GM11168 (cell line): Measurements from ENCODE around the gene SMARCB1.

Experiments used
- in situ Hi-C: fragments of 300-500 bp; cut with MboI; formaldehyde crosslinking; loops from one replicate; pipeline ENCODE4 v1.12.0; 2022; ENCODE audit warnings: low sequenced_read_pairs; ENCODE audit not compliant: unreplicated experiment

The SMARCB1 gene

DNA sequence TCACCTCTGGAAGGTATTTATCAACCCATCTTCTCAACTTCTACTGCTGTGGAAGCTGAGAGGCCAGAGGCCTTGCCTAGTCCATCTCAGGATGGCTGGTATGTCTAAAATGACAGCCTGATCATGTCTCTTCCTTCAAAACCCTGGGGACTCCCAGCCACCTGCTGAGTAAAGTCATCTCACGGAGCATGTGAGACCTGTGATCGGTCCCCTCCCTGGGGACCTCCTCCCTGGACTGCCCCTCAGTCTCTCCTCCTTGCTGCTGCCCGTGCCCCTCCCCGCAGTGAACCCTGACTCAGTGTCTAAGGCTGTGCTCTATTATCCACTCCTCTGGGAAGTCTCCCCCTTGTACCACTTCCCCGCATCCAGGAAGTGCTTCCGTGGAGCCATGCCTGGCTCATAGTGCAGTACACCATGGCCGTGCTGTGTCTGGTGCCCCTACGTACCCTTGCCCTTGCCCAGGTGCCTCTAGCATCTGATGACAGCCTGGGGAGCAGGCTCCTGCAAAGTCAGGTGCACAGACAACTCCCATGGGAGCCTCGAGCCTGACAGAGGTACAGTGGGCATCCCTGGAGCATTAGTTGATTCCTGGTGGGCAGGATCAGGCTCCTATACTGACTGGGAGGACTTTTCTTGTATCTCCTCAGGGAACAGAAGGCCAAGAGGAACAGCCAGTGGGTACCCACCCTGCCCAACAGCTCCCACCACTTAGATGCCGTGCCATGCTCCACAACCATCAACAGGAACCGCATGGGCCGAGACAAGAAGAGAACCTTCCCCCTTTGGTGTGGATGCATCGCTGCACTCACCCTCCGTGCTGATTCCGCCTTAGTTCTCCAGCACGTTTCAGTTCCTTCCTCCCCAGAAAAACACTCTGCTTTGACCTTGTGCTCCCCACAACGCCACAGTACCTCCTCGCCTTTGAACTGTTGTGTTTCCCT is 13.8 kb downstream of the SMARCB1 start:
- in situ Hi-C loops: no loop called here

DNA sequence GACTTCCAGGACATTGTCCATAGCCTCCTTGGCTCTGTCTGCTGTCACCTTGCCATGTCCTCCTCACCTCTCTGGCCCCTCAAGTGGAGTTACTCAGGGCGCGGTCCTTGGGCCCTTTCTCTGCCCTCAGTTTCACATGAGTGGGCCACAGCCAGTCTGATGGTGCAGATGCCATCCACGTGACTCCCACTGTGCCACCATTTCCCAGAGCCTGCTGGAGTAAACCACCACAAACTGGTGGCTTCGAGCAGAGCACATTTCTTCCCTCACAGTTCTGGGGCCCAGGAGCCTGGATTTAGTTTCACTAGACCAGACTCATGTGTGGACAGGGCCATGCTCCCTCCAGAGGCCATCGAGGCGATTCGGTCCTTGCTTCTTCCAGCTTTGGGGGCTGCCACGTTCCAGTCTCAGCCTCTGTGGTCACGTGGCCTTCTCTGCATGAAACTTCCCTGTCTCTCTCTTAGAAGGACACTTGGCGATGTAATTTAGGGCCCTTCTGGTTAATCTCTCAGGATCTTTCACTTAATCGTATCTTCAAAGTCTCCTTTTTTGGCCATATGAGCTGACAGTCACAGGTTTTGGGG is 14.6 kb downstream of the SMARCB1 start:
- in situ Hi-C loops: no loop called here

DNA sequence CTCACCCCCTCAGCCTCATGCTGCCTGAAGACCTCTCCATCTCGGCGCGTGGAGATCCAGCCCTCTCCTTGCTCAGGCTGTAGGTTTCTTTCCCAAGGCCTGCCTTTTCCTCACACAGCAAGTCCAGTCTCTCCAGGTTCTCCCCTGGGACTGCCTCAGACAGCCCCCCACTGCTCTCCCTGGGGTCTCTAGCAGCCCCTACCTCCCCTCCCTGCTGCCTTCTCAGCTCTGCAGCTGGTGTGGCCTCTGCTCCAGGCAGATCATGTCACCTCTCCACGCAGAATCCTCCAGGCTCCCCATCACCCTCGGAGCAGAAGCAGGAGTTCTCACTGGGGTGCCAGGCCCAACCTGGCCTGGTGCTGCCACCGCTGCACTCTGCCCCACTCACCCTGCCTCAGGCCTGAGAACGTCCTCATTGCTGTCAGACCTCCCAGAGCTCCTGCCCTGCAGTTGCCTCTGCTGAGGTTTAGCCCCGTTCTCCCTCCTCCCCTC is 15.2 kb downstream of the SMARCB1 start:
- in situ Hi-C loops: no loop called here

DNA sequence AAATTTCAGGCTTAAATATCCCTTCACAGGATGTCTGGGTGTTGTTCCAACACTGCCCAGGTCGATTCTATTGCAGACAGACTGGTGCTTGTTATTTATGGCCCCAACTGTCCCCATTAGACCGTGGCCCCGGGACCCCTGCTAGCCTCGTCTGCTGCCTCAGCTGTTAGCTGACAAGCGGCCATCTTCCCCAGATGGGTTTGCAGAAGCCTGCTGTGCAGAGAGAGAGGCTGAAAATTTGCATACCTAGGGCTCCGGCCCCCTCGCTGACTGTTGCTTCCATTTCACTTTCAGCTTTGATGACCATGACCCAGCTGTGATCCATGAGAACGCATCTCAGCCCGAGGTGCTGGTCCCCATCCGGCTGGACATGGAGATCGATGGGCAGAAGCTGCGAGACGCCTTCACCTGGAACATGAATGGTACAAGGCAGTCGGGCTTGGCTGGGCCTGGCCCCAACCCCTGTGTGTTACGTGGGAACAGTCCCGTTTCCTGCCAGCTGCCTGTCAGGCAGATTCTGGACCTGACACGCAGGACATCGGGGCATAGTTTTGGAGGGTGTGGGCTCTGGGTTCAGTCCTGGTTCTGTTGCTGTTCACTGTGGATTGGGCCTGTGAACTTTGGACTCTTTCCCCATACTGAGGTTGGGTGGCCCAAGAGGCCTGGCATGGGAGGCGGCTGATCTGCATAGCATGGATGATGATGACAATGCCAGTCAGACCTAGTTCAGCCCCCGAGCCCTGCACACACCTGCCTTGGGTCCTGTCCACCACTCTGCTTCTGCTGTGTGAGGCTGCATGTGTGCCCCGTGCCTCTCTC is 16.4 kb downstream of the SMARCB1 start:
- in situ Hi-C loops: no loop called here

DNA sequence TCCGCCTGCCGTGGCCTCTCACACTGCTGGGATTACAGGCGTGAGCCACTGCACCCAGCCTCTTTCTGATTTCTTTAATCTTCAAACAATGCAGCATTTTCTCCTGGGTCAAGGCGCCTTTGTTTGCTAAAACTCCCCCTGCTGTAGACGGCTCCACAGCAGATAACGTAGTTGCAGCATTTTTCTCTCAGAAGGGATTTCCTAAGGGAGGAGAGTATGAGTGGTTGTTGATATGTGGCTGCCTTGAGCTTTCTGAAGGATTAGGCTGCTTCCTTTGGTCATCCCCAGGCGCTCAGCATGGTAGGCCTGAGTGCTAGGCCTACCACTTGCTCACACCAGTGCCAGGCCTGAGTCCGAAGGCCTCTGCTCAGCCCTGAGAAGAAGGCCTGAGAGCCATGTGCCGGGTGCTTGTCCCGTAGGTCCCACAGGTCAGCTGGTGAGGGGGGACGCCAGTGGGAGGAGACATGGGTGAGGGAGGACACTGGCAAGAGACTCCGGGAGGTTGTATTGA is 18.1 kb downstream of the SMARCB1 start:
- in situ Hi-C loops: no loop called here

DNA sequence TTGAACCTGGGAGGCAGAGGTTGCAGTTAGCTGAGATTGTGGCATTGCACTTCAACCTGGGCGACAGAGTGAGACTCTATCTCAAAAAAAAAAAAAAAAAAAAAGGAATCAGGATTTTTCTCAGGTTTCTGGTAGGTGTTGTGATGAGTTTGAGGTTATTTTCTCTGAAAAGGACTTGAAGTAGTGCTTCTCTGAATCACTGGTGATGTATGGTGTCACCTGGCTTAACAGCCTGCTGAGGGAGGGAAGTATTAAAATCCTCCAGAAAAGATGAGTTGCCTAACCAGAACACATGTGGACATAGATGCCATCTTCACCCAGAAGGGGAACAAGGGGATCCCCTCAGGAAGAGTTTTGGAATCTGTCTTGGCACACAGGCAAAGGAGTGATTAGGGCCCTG is 20.1 kb downstream of the SMARCB1 start:
- in situ Hi-C loops: no loop called here

DNA sequence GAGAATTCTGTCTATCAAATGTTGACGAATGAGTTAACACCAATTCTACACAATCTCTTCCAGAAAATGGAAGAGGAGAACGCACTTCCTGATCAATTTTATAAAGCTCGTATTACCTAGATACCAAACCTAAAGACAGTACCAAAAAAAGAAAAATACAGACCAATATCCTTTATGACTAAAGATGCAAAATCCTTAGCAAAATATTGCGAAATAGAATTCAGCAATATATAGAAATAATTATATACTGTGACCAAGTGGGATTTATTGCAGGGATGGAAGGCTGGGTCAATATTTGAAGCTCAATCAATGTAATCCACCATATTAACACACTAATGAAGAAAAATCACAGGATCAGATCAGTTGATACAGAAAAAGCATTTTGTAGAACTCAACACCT is 25.6 kb downstream of the SMARCB1 start:
- in situ Hi-C loops: no loop called here

DNA sequence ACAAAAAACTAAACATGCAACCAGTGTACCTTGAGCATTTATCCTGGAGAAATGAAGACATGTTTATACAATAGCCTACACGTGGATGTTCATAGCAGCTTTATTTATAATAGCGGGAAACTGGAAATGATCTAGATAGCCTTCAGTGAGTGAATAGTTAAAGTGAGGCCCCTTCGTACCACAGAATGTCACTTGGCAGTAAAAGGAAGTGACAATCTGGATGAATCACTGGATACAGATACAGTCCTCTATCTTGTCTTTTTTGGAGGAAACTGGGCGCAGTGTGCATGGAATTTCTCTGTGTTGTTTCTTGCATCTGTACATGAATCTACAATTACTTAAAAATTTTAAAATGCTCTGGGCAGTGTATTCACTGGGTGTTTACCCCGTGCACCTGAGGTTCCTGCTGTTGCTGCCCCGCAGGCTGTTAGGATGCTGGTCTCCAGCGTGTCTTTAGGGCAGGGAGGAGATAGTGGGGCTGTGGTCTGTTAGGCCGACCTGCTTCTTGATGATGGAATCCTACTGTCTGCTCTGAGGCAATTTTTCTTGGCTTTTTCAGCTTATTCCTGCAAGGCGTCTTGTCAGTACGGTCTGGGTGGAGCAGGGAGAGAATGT is 28.9 kb downstream of the SMARCB1 start:
- in situ Hi-C loops: no loop called here

DNA sequence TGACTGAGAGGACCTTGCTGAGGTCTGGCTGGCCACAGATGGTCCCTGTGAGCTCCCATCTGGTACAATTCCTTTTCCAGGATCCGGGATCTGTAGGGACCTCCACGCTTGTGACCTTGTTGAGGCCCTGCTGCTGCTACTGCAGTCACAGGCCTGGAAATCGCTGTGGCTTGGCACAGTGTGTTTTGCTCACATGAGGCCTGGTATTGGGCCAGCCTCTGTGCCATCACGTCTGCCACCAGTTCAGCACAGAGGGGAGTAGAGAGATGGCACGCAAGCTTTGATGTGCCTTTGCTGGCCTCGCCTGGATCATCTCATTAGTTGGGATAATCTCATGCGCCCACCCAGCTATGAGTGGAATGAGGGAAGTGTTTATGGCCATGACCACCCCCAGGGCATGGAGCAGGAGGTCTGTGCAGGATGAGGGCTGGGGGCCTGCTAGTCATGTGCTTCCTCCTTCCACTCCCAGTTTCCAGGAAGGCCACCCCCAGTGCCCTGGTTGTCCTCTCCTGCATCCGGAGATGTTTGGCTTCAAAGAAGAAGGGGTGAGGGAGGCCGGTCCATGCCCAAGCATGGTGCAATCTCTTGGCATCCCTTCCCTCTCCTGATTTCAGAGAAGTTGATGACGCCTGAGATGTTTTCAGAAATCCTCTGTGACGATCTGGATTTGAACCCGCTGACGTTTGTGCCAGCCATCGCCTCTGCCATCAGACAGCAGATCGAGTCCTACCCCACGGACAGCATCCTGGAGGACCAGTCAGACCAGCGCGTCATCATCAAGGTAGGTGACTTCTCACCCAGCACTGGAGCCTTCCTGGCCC is 29.6 kb downstream of the SMARCB1 start:
- in situ Hi-C loops: no loop called here

DNA sequence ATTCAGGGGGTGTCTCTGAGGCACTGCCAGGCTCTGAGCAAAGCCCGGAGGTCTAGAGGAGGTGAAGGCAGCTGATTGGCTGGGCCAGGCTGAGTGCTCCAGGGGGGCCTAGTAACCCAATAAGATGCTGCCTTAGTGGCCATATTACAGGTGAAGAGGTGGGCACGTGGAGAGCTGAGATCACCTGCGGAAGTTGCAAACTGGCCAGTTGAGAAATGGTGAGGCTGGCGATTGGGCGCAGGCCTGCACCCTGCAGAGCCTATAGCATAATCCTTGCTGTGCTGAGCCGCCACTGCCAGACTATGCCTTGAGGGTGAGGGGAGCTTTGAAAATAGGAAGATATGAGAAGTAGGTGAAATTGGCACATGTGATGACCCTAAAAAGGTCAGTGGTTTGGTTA is 30.4 kb downstream of the SMARCB1 start:
- in situ Hi-C loops: no loop called here

DNA sequence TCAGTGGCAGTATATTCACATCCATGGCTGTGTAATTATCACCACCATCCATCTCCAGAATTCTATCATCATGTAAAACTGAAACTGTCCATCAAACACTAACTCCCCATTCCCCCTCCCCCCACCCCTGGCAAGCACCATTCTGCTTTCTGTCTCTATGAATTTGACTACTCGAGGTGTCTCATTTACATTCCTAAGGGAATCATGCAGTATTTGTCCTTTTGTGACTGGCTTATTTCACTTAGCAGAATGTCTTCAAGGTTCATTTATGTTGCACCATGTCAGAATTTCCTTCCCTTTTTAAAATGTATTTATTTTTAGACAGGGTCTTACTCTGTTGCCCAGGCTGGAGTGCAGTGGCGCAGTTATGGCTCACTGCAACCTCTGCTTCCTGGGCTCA is 31.8 kb downstream of the SMARCB1 start:
- in situ Hi-C loops: no loop called here

DNA sequence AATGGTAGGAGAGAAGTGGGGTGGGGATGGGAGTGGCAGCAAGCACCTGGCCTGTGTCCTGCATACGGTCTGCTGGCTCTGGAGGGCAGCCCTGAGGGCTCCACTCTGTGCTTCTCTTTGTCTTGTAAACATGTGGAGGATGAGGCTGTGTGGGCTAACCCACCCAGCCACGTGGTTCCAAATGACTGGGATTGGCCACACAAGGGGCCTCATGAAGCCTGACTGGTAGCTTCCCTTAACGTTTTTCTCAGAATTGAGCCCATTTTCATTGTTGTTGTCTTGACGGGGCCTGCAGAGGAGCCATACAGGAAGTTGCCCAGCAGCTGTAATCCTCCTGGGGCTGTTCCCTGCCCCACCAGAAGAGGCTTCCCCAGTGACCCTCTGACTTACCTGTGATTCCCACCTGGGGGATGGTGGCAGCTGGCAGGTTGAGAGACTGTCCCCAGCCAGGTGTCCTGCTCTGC is 34.0 kb downstream of the SMARCB1 start:
- in situ Hi-C loops: no loop called here

DNA sequence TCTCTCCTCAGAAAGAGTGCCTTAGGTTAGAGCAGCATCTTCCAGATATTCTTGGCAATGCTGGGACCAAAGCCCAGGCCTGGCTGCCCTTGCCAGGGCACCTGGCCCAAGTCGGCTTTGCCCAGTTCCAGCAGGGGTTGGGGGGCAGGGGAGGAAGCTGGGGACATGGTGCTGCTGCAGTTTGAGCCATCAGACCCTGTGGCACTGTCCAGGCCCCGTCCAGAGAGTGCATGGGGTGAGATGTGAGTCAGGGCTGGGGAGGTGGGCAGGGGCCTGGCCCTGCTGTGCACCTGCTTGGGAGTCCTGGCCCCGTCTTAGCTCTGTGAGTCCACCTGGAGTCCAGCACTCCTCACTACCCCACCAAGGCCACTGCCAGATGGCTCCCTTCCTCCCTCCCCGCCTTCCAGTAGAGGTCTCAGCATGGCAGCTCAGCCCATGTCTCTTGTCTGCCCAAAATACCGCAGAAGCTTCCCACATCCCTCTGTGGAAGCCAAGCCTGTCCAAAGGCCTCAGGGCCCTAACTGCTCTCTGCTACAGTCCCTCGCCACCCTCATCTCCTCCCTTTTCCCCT is 35.4 kb downstream of the SMARCB1 start:
- in situ Hi-C loops: no loop called here

DNA sequence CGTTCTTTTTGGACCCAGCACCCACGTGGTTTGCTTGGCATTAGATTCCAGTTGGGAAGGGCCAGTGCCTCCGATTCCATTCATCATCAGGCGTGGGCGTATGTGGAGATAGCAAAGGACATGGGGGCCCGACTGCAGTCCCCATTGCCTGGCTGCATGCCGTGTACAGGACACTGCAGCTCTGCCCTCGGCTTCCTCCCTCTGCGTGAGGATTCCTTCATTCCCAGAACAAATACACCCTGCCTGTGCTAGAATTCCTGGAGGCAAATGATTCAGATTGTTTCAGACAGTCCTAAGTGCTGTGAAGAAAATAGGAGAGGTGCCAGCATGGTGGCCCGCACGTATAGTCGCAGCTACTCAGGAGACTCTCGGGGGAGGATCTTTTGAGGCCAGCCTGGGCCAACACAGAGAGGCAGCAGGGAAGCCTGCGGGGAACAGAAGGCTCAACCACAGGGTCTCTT is 36.6 kb downstream of the SMARCB1 start:
- in situ Hi-C loops: no loop called here

DNA sequence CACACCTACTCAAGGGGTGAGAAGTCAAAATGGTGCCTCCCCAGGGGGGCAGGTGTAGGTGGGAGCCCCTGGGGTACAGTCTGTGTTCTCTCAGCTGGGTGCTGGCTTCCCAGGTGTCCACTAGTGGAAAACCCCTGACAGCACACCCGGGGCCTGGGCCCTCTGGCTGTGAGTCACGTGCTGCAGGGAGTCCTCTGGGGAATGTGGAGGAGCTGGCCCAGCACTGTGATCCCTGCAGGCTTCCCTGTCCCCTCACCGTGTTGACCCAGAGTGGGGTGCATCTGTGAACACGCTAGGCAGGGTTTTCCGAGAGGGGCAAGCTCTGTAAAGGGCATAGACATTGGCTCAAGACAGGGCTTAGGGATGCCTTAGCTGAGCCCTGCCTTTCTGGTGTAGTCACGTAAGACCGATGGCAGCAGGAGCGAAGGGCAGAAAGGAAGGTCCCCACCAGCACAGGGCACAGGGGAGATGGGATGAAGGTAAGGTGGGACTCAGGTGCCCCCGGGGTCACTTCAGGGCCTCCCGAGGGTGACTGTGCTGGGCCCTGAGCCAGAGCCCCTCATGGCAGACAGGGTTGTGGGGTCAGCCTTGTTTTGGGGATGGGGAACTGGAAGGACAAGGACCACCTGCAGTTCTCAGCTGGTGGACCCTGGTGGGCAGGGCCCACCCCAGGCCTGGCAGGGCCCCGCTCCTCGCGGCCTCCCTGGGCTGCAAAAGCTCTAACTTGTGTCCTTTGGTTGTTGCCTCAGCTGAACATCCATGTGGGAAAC is 37.9 kb downstream of the SMARCB1 start:
- in situ Hi-C loops: no loop called here

DNA sequence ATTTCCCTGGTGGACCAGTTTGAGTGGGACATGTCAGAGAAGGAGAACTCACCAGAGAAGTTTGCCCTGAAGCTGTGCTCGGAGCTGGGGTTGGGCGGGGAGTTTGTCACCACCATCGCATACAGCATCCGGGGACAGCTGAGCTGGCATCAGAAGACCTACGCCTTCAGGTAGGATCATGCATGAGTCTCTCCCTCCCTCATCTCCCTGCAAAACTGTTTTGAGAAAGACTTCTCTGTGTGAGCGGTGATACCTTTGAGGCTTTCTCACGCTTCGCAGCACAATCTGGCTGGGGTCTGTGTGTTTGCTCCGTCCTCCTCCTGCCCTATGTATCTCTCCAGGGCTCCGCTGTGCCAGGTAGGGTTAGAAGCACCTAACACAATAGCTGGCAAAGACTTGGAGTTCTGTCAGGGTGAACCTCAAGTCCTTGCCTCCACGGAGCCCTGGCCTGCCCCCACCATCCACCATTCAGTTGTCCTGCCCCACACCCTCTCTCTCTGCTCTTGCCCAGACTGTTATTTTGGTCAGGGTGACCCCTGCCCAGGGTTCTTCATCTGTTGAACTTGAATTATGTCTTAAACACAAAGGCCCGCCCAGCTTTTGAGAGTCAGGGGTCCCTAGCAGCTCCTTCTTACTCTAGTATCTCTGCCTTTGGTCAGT is 38.6 kb downstream of the SMARCB1 start:
- in situ Hi-C loops: no loop called here

DNA sequence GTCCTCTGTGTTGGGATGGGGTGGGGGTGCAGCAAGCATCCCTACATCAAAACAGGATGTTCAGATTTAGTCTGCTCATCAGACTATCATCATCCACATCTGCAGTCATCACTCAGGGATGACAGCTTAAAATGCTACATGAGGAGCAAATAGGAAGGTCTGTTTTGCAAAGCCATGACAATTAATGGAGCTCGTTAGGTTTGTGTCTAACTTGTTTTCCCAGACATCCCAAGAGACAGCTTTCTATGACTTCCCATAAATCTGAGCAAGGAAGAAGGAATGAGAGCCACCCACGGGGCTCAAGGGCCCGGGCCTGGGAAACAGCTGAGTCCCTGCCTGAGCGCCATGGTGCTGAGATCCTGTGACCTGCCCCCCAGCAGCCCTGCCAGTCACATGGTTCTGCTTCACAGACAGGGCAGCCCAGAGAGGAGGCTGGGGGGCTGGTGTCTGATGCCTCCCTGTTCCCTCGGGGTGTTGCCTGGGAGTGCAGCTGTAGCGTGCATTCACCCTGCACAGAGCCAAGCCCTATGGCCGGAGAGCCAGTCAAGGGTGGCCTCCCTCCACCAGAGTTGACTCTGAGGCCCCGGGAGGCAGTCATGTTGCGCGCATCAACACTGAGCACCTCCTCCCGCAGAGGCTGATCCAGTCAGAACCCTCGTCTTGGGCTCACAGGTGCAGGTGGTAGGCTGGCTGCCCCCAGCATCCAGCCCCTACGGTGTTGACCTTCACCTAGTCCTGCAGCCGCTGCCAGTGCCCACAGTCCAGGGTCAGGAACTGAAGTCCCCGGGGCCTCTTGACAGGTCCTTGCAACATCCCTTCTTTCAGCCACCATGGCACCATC is 40.0 kb downstream of the SMARCB1 start:
- in situ Hi-C loops: no loop called here
